HG03025 (cell line): ENCODE results near the gene MYEF2.

Experiments used
- ATAC-seq: cut with Tn5 transposase; IDR thresholded peaks from one replicate; pipeline ENCODE4 v1.9.1; 2021; ENCODE audit warnings: mild to moderate bottlenecking, moderate library complexity; ENCODE audit not compliant: unreplicated experiment, low FRiP score

Gene MYEF2

GRCh38 chr15:48177766-48178647 lies at the start of gene MYEF2:
Gene MYEF2 (minus strand): TSS chr15:48178295. CDS start chr15:48178237, 58 bp downstream.
- ATAC-seq = peak; percentile 88

- ATAC-seq = no peak
Measured at GRCh38 chr15:48225771-48226170, 47.7 kb upstream of the MYEF2 start.

- no peak for ATAC-seq
Measured at GRCh38 chr15:48222627-48223026, 44.5 kb upstream of the MYEF2 start.

GRCh38 chr15:48221885-48222284 lies 43.8 kb upstream of the MYEF2 start:
- no peak for ATAC-seq

- no peak for ATAC-seq
Measured at GRCh38 chr15:48221261-48221660, 43.2 kb upstream of the MYEF2 start.

GRCh38 chr15:48205981-48206380 lies 27.9 kb upstream of the MYEF2 start, which contains the start of gene SLC12A1:
Gene SLC12A1 (plus strand): TSS chr15:48206302. CDS start chr15:48207720, 1,418 bp downstream.
- ATAC-seq = no peak

- ATAC-seq = no peak
Measured at GRCh38 chr15:48202068-48202467, 24.0 kb upstream of the MYEF2 start.

GRCh38 chr15:48191574-48192225 lies 13.6 kb upstream of the MYEF2 start, which contains the start of gene CTXN2:
Gene CTXN2 (plus strand): TSS chr15:48191665. CDS start chr15:48201301, 9,636 bp downstream.
- ATAC-seq = no peak

GRCh38 chr15:48190932-48191573 lies 13.0 kb upstream of the MYEF2 start:
- ATAC-seq = no peak

- no peak for ATAC-seq
Measured at GRCh38 chr15:48186271-48186670, 8.2 kb upstream of the MYEF2 start.

- no peak for ATAC-seq
Measured at GRCh38 chr15:48185529-48185928, 7.4 kb upstream of the MYEF2 start.

GRCh38 chr15:48182749-48183148 lies 4.7 kb upstream of the MYEF2 start:
- ATAC-seq = no peak

- ATAC-seq = no peak
Measured at GRCh38 chr15:48178648-48178931, 495 bp upstream of the MYEF2 start.

- peak; percentile 70 for ATAC-seq
Measured at GRCh38 chr15:48177383-48177765, 721 bp downstream of the MYEF2 start.

GRCh38 chr15:48176957-48177356 lies 1.1 kb downstream of the MYEF2 start:
- no peak for ATAC-seq

GRCh38 chr15:48176112-48176511 lies 2.0 kb downstream of the MYEF2 start:
- no peak for ATAC-seq

GRCh38 chr15:48175126-48175525 lies 3.0 kb downstream of the MYEF2 start:
- ATAC-seq = no peak

- no peak for ATAC-seq
Measured at GRCh38 chr15:48170981-48171380, 7.1 kb downstream of the MYEF2 start.

GRCh38 chr15:48168616-48169015 lies 9.5 kb downstream of the MYEF2 start:
- no peak for ATAC-seq

- ATAC-seq = no peak
Measured at GRCh38 chr15:48153526-48153925, 24.6 kb downstream of the MYEF2 start.

- ATAC-seq = no peak
Measured at GRCh38 chr15:48149858-48150257, 28.2 kb downstream of the MYEF2 start.
